GM12878 (cell line): ENCODE measurements around the gene IGF2R. TPM values are rescaled to one million over a fixed set of nuclear protein-coding genes. Genes with fewer than 3 reads are reported as not detected.

Experiments
- ATAC-seq: fragments of 200-7000 bp; cut with Tn5 transposase; 3 replicates; pipeline ENCODE4 v1.9.1; 2020; ENCODE audit warnings: mild to moderate bottlenecking, moderate library complexity
- BruUV-seq: library from RNA; stranded (reverse); fragments of 400-500 nt; replicated peaks from 2 replicates; lab custom pipeline; 2021; lab: Mats Ljungman, UMichigan
- CTCF ChIA-PET: fragments of 300-600 bp; sonication (Branson Sonifier 250); formaldehyde crosslinking; extraction: SDS; loops from one replicate; lab custom pipeline; 2021; ENCODE audit warnings: inconsistent platforms; lab: Yijun Ruan, JAX
- POLR2A ChIA-PET: fragments of 350-600 bp; formaldehyde crosslinking; extraction: SDS; loops from one replicate; lab custom pipeline; 2021; ENCODE audit warnings: inconsistent platforms; lab: Charles Lee
- RAD21 ChIA-PET: fragments of 300-600 bp; sonication (Branson Sonifier 250); formaldehyde crosslinking; loops from one replicate; lab custom pipeline; 2023; ENCODE audit warnings: antibody characterized with exemption; ENCODE audit not compliant: unreplicated experiment; lab: Charles Lee
- SMC1A ChIA-PET: fragments of 300-600 bp; sonication (Branson Sonifier 250); formaldehyde crosslinking; loops from one replicate; lab custom pipeline; 2023; ENCODE audit not compliant: unreplicated experiment, uncharacterized antibody; lab: Charles Lee
- DNase-seq: peaks from one replicate; pipeline ENCODE4 v3.0.0-alpha.2; 2011; ENCODE audit warnings: low read depth, low spot score
- FAIRE-seq: peaks from 3 replicates; lab custom pipeline; 2011; peaks lifted over from hg19 to GRCh38; lab: Jason Lieb, UNC
- H2AFZ ChIP-seq: 2 replicates; pipeline ENCODE4 v1.6.0; 2011; ENCODE audit warnings: low read depth, low read length, control low read depth; ENCODE audit not compliant: control insufficient read depth
- H3K27ac ChIP-seq: 2 replicates; pipeline ENCODE4 v1.5.1; 2011; ENCODE audit warnings: control low read depth; ENCODE audit not compliant: control insufficient read depth, insufficient read depth
- H3K27me3 ChIP-seq, 2 experiments: replicated peaks in 1 of 2; 2 replicates each; pipeline versions ENCODE4 v1.6.0 to v1.6.1; 2011; ENCODE audit warnings: low read length in 1 of 2; ENCODE audit not compliant: control insufficient read depth in 2 of 2, insufficient read depth in 2 of 2
- H3K36me3 ChIP-seq, 2 experiments: 2 replicates each; pipeline ENCODE4 v1.5.1; 2011; ENCODE audit warnings: low read length in 1 of 2; ENCODE audit not compliant: control insufficient read depth in 2 of 2, insufficient read depth in 2 of 2
- H3K4me1 ChIP-seq: 2 replicates; pipeline ENCODE4 v1.6.1; 2011; ENCODE audit warnings: mild to moderate bottlenecking, low read length, moderate library complexity, mixed read lengths; ENCODE audit not compliant: control insufficient read depth, insufficient read depth
- H3K4me2 ChIP-seq: 2 replicates; pipeline ENCODE4 v1.6.0; 2011; ENCODE audit warnings: control low read depth; ENCODE audit not compliant: control insufficient read depth, insufficient read depth
- H3K4me3 ChIP-seq: fragments of 200-600 bp; sonication (generic); 2 replicates; pipeline ENCODE4 v1.5.1; 2016
- H3K79me2 ChIP-seq: 2 replicates; pipeline ENCODE4 v1.6.0; 2011; ENCODE audit warnings: low read length; ENCODE audit not compliant: control insufficient read depth, insufficient read depth
- H3K9ac ChIP-seq: 2 replicates; pipeline ENCODE4 v1.8.0; 2011; ENCODE audit warnings: low read length, control low read depth, mixed read lengths; ENCODE audit not compliant: control insufficient read depth, insufficient read depth
- H3K9me3 ChIP-seq: replicated peaks from 3 replicates; pipeline ENCODE4 v1.5.1; 2011; ENCODE audit warnings: mild to moderate bottlenecking, low read length; ENCODE audit not compliant: control insufficient read depth, insufficient read depth
- H4K20me1 ChIP-seq: 2 replicates; pipeline ENCODE4 v1.6.0; 2011; ENCODE audit not compliant: control insufficient read depth, insufficient read depth
- HDAC6 ChIP-seq: fragments of 200-600 bp; sonication (generic); IDR thresholded peaks from one replicate; pipeline ENCODE4 v1.8.0; 2017; ENCODE audit warnings: antibody characterized with exemption; ENCODE audit not compliant: unreplicated experiment
- JUND ChIP-seq: IDR thresholded peaks from 2 replicates; pipeline ENCODE4 v1.6.1; 2012; ENCODE audit warnings: low read depth, mild to moderate bottlenecking, low read length, improper control_type of control experiment, moderate library complexity
- SREBF1 ChIP-seq: IDR thresholded peaks from 2 replicates; pipeline ENCODE4 v1.6.1; 2012; ENCODE audit warnings: mild to moderate bottlenecking, low read length
- SUZ12 ChIP-seq: fragments of 200-600 bp; sonication (generic); IDR thresholded peaks from one replicate; pipeline ENCODE4 v1.6.1; 2018; ENCODE audit warnings: antibody characterized with exemption, mild to moderate bottlenecking; ENCODE audit not compliant: unreplicated experiment
- TAF1 ChIP-seq: IDR thresholded peaks from 2 replicates; pipeline ENCODE4 v1.6.1; 2011; ENCODE audit warnings: mild to moderate bottlenecking, low read depth, low read length, borderline replicate concordance
- WGBS: methylation state at CpG from one replicate; pipeline ENCODE4 v1.1.6; 2016; ENCODE audit warnings: low lambda C conversion rate; ENCODE audit not compliant: insufficient replicate concordance, insufficient coverage; ENCODE audit errors: missing lambda C conversion rate; 5-methylcytosine and 5-hydroxymethylcytosine counted together
- in situ Hi-C: fragments of 300-500 bp; cut with MboI; formaldehyde crosslinking; loops from 9 replicates; pipeline ENCODE4 v1.14.3; 2018; ENCODE audit warnings: mixed read lengths
- intact Hi-C: fragments of 100-400 bp; cut with micrococcal nuclease; formaldehyde crosslinking; loops from one replicate; pipeline ENCODE4 v1.14.2; 2022; ENCODE audit not compliant: unreplicated experiment
- polyA plus RNA-seq, 11 experiments: library from polyadenylated mRNA; depleted of rRNA in 4 of 11; unstranded in 6 of 11; stranded (reverse) in 5 of 11; fragments of >200 nt; fragmentation: Nextera tagmentation in 4 of 11; fragmentation: Illumina TruSeq in 1 of 11; extraction: Ambion mirVana in 4 of 11; extraction: Trizol in 1 of 11; gene quantifications; 1 replicate in 1 of 11; 2 replicates in 10 of 11; pipeline versions ENCODE4 v1.2.1 to v1.2.3, GENCODE V29; 2011 to 2016; ENCODE audit warnings: inconsistent platforms in 2 of 11, missing spikeins in 2 of 11, low read depth in 1 of 11
- total RNA-seq, 4 experiments: library from RNA; depleted of rRNA in 3 of 4; stranded (reverse); fragments of >200 nt in 3 of 4; fragmentation: Illumina TruSeq in 1 of 4; extraction: Trizol in 1 of 4; gene quantifications; 2 replicates each; pipeline versions ENCODE4 v1.2.1 to v1.2.3, GENCODE V29; 2013 to 2021
- TF ChIP-seq, protein P1 (sequence below): IDR thresholded peaks from 2 replicates; pipeline ENCODE4 v1.6.1; 2012; ENCODE audit warnings: mild to moderate bottlenecking, low read depth, low read length
- TF ChIP-seq, protein P2 (sequence below): IDR thresholded peaks from 2 replicates; pipeline ENCODE4 v1.6.1; 2011; ENCODE audit warnings: borderline replicate concordance, low read depth, mild to moderate bottlenecking, moderate library complexity, mixed read lengths, low read length; ENCODE audit not compliant: insufficient read depth; ENCODE audit errors: extremely low read length
- TF ChIP-seq, protein P3 (sequence below): fragments of 450-650 bp; IDR thresholded peaks from 2 replicates; pipeline ENCODE4 v1.6.1; 2017; ENCODE audit warnings: antibody characterized with exemption, mild to moderate bottlenecking, moderate library complexity

The IGF2R gene
- total and polyA plus RNA-seq, 10 of the 15 experiments (the other 5 are each of a cell fraction or from before 2014, with no cell fraction given), result 1.00 to 40.1 (median 16.8) TPM

DNA sequence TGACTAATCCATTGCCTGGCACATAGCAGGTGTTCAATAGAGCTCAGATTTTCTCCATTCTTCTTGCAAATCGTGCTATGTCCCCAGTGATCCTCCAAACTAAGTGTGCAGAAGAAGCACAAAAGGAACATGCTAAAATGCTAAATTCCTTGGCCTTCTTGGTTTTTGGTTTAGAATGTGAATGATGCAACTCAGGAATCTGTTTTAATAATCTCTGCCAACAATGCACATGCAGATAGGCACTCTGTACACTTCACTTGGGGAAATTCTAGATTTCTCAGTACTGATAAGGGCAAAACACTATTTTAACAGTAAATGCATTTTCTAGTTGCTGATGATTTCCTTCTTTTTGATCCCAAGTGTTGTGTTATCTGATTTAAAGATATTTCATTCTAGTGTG lies 188.0 kb downstream of the IGF2R start:
- CTCF ChIA-PET, result no interaction called here
- H3K4me2 ChIP-seq, result no peak overlapping the region
- intact Hi-C loops (no loop called here), in situ Hi-C loops (no loop called here)
- H3K27ac ChIP-seq, result no peak overlapping the region
- DNase-seq, result no peak
- H4K20me1 ChIP-seq, result no peaks in the 10 kb centered on the region
- H3K9ac ChIP-seq, result no peak overlapping the region
- ATAC-seq, result no peak
- no peak for FAIRE-seq
- H3K4me3 ChIP-seq, result no peak overlapping the region
- TF ChIP-seq, protein P1, sequence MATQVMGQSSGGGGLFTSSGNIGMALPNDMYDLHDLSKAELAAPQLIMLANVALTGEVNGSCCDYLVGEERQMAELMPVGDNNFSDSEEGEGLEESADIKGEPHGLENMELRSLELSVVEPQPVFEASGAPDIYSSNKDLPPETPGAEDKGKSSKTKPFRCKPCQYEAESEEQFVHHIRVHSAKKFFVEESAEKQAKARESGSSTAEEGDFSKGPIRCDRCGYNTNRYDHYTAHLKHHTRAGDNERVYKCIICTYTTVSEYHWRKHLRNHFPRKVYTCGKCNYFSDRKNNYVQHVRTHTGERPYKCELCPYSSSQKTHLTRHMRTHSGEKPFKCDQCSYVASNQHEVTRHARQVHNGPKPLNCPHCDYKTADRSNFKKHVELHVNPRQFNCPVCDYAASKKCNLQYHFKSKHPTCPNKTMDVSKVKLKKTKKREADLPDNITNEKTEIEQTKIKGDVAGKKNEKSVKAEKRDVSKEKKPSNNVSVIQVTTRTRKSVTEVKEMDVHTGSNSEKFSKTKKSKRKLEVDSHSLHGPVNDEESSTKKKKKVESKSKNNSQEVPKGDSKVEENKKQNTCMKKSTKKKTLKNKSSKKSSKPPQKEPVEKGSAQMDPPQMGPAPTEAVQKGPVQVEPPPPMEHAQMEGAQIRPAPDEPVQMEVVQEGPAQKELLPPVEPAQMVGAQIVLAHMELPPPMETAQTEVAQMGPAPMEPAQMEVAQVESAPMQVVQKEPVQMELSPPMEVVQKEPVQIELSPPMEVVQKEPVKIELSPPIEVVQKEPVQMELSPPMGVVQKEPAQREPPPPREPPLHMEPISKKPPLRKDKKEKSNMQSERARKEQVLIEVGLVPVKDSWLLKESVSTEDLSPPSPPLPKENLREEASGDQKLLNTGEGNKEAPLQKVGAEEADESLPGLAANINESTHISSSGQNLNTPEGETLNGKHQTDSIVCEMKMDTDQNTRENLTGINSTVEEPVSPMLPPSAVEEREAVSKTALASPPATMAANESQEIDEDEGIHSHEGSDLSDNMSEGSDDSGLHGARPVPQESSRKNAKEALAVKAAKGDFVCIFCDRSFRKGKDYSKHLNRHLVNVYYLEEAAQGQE, result no peak
- TF ChIP-seq, protein P2, sequence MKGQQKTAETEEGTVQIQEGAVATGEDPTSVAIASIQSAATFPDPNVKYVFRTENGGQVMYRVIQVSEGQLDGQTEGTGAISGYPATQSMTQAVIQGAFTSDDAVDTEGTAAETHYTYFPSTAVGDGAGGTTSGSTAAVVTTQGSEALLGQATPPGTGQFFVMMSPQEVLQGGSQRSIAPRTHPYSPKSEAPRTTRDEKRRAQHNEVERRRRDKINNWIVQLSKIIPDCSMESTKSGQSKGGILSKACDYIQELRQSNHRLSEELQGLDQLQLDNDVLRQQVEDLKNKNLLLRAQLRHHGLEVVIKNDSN, result no peak
- TF ChIP-seq JUND, result no peak
- no peak for TF ChIP-seq SREBF1
- TF ChIP-seq, protein P3, sequence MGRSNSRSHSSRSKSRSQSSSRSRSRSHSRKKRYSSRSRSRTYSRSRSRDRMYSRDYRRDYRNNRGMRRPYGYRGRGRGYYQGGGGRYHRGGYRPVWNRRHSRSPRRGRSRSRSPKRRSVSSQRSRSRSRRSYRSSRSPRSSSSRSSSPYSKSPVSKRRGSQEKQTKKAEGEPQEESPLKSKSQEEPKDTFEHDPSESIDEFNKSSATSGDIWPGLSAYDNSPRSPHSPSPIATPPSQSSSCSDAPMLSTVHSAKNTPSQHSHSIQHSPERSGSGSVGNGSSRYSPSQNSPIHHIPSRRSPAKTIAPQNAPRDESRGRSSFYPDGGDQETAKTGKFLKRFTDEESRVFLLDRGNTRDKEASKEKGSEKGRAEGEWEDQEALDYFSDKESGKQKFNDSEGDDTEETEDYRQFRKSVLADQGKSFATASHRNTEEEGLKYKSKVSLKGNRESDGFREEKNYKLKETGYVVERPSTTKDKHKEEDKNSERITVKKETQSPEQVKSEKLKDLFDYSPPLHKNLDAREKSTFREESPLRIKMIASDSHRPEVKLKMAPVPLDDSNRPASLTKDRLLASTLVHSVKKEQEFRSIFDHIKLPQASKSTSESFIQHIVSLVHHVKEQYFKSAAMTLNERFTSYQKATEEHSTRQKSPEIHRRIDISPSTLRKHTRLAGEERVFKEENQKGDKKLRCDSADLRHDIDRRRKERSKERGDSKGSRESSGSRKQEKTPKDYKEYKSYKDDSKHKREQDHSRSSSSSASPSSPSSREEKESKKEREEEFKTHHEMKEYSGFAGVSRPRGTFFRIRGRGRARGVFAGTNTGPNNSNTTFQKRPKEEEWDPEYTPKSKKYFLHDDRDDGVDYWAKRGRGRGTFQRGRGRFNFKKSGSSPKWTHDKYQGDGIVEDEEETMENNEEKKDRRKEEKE, result no peak
- TF ChIP-seq TAF1, result no peak
- TF ChIP-seq HDAC6, result no peak
- TF ChIP-seq SUZ12, result no peak
- BruUV-seq, result no TSS peak
- no peaks in the 10 kb centered on the region for H3K36me3 ChIP-seq
- POLR2A ChIA-PET, result no interaction called here
- H3K9me3 ChIP-seq, result no peaks in the 10 kb centered on the region
- WGBS, result 0% methylated on average over 1 of the region's 1 CpG
- SMC1A ChIA-PET, result no interaction called here
- no peaks in the 10 kb centered on the region for H3K79me2 ChIP-seq
- H3K27me3 ChIP-seq, result no peaks in the 10 kb centered on the region
- no peaks in the 10 kb centered on the region for H3K4me1 ChIP-seq
- H2AFZ ChIP-seq, result no peak overlapping the region
- RAD21 ChIA-PET, result no interaction called here
